Right renal cortex interstitium (tissue), 3 donors: ENCODE measurements around the gene VCX3A. TPM values are rescaled to one million over a fixed set of nuclear protein-coding genes. Genes with fewer than 3 reads are reported as not detected.
"Not testable (repeated sequence)": the region's sequence is repeated elsewhere in the genome, so short reads cannot be mapped to it uniquely, and the experiment has no call there.

Source experiments
- DNase-seq, 3 donors: peaks; one replicate each; pipeline ENCODE4 v3.0.0-alpha.2; 2013; ENCODE audit warnings: low read depth in 3 of 3, low spot score in 2 of 3
- polyA plus RNA-seq, 3 donors: library from polyadenylated mRNA; unstranded; fragments of 120-200 nt; gene quantifications; one replicate each; pipeline ENCODE4 v1.2.1, GENCODE V29; 2013; ENCODE audit not compliant: insufficient read length in 3 of 3

VCX3A gene
- not detected for polyA plus RNA-seq

GRCh38 chrX:6535018-6535417 is at the start of gene VCX3A:
TSS of gene VCX3A (minus strand) at chrX:6535118. CDS start at chrX:6534497, 621 bp downstream.
- DNase-seq: not testable (repeated sequence)

- no peak for DNase-seq
These were observed 39.8 kb upstream of the VCX3A start for GRCh38 chrX:6574762-6575161.

GRCh38 chrX:6568031-6568430 is 33.1 kb upstream of the VCX3A start:
- no peak for DNase-seq

GRCh38 chrX:6558979-6559378 is 24.1 kb upstream of the VCX3A start:
- no peak for DNase-seq

- DNase-seq: no peak
These were observed 22.8 kb upstream of the VCX3A start for GRCh38 chrX:6557690-6558089.

GRCh38 chrX:6550999-6551398 is 16.1 kb upstream of the VCX3A start:
- DNase-seq: no peak

GRCh38 chrX:6545712-6546111 is 10.8 kb upstream of the VCX3A start:
- DNase-seq: no peak

GRCh38 chrX:6526564-6527136 is 8.3 kb downstream of the VCX3A start:
- DNase-seq: no peak

- DNase-seq: no peak
These were observed 17.5 kb downstream of the VCX3A start for GRCh38 chrX:6517376-6517775.

- DNase-seq: no peak
These were observed 28.5 kb downstream of the VCX3A start for GRCh38 chrX:6506444-6506843.

- DNase-seq: no peak
These were observed 29.0 kb downstream of the VCX3A start for GRCh38 chrX:6505960-6506359.

GRCh38 chrX:6500719-6501118 is 34.2 kb downstream of the VCX3A start:
- DNase-seq: no peak

- DNase-seq: no peak
These were observed 36.6 kb downstream of the VCX3A start for GRCh38 chrX:6498324-6498723.
